Measurements from ENCODE around the gene TTC33.
"Not testable (repeated sequence)": the region's sequence is repeated elsewhere in the genome, so short reads cannot be mapped to it uniquely, and the experiment has no call there.

- TF ChIP-seq POLR2A, POU2F2, POLR2AphosphoS5 (IDR thresholded peaks at IDR 0.05; ENCODE audit: low read depth, low read length): not testable (repeated sequence)
Measured at GRCh38 chr5:40794877-40795276, 39.1 kb upstream of the TTC33 start.

All from GM12891 (cell line).